GM21786 (cell line): Measurements from ENCODE around the gene RAD23B.
A peak's percentile ranks its signal among the peaks of the same experiment; 100 is the strongest.
"Not testable (repeated sequence)": the region's sequence is repeated elsewhere in the genome, so short reads cannot be mapped to it uniquely, and the experiment has no call there.

Experiments
- ATAC-seq: cut with Tn5 transposase; IDR thresholded peaks from one replicate; pipeline ENCODE4 v1.9.1; 2021; ENCODE audit not compliant: unreplicated experiment

Gene RAD23B

GRCh38 chr9:107292821-107293542 lies 9.9 kb downstream of the RAD23B start:
- ATAC-seq, result no peak

GRCh38 chr9:107293543-107294085 lies 10.5 kb downstream of the RAD23B start:
- no peak for ATAC-seq

DNA sequence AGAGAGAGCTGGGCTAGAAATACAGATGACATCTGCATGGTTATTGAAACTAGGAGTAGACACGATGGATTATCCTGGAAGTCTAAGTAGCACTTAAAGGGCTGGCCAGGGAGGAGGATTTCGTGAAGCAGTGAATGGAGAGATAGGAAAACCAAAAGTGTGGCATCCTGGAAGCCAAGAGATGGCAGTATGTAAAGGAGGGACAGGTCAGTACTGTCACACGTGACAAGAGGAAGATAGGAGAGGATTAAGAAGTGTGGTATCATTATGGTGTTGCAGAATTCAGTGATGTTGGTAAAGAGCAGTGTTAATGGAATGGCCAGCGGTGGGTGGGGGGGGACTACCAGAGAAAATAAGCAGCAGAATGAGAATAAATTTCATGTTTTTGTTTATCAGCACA lies 11.7 kb downstream of the RAD23B start:
- no peak for ATAC-seq

DNA sequence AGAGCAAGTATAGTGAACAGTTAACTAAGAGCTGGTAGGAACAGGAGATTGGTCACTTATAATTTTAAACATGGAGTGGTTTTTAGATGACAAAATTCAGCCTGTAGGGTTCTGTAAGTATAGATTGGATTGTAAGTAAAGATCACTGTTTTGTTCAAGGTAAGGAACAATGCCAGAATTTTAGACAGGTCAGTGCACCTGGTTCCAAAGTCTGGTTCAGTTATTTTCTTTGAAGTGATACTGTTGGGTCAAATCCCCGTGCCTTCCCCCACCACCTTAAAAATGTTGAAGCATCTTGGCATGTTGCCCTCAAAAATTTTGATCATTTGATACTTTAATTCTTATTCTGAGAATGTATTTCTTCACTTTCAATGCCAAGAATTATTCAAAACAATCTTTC lies 12.9 kb downstream of the RAD23B start:
- ATAC-seq, result no peak

DNA sequence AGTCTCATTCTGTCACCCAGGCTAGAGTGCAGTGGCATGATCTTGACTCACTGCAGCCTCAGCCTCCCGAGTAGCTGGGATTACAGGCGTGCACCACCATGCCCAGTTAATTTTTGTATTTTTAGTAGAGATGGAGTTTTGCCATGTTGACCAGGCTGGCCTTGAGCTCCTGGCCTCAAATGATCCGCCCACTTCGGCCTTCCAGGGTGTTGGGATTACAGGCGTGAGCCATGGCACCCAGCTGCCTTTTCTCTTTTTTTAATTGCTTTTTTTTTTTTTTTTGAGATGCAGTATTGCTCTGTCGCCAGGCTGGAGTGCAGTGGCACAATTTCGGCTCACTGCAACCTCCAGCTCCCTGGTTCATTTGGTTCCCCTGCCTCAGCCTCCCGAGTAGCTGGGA lies 13.5 kb downstream of the RAD23B start:
- not testable (repeated sequence) for ATAC-seq

DNA sequence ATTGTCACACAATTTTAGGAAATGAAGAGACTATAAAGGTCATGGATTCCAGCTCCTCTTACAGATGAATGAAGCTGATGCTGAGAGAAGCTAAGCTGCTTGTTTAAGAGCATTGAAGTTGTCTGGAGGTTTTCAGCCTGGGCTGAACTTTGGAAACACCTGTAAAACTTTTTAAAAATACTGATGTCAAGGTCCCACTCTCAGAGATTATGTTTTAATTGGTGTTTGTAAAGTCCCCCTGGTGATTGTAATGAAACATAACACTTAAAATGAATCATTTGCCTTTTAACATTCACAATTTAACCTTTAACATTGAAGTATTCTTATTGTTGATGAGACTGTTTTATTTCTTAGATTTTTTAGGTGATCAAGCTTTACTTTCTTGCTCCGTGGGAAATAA lies 16.4 kb downstream of the RAD23B start:
- ATAC-seq, result no peak

GRCh38 chr9:107306308-107306707 lies 23.2 kb downstream of the RAD23B start:
- ATAC-seq, result no peak

DNA sequence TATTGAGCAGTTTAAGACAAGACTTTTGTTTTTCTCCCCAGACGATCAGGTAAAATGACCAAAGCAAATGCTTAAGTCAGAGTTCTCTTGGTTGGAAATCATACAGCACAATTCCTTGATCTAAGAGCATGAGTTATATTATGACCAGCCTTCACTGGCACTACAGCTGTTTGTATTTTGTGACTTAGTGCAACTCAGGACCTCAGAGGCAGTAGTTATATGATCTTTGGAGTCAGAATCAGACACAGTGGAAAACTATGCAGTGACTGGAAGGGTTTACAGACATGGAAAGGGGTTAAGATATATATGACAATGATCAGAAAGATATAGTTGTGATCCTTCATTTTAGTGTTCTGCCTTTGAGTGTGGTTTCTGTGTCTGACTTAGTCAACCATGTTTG lies 24.3 kb downstream of the RAD23B start:
- no peak for ATAC-seq

DNA sequence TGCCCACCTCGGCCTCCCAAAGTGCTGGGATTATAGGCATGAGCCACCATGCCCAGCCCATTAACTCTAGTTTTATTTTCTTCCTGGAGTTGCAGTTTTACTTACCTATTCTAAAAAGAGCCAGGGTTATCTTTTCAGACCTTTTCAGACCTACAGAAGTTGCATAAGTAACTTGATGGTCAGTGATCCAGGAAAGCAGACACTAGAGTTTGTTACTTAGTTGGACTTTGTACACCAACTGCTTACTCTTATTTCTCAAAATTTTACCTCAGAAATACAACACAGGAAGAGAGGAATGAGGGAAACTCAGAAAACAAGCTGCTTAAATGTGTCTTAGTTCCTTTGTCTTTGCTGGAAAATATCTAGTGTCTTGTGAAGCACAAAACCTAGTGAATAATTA lies 25.4 kb downstream of the RAD23B start:
- no peak for ATAC-seq

GRCh38 chr9:107309271-107309670 lies 26.2 kb downstream of the RAD23B start:
- ATAC-seq, result peak; percentile 86

- ATAC-seq, result no peak
Measured at GRCh38 chr9:107312376-107313050, 29.4 kb downstream of the RAD23B start.

DNA sequence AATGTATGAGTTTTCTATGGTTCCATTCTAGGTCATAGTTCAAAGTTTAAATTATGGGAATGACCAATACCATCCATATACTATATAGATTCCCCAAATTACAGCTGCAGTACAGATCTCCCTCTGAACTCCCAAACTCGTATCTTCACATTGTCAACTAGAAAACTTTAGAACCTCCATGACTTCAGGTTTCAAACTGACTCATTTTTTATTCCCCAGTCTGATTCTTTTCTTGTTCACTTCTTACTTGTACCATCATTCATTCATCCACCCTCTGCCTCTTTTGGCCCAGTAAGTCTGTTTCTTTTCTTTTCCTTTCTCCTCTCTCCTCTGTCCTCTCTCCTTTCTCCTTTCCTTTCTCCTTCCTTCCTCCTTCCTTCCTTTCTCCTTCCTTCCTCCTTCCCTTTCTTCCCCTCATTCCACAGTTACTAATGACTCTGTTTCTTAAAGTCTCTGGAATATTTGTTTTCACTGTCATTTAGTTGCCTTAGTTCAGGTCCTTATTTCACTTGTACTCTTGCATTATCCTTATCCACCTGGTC lies 30.5 kb downstream of the RAD23B start:
- no peak for ATAC-seq

DNA sequence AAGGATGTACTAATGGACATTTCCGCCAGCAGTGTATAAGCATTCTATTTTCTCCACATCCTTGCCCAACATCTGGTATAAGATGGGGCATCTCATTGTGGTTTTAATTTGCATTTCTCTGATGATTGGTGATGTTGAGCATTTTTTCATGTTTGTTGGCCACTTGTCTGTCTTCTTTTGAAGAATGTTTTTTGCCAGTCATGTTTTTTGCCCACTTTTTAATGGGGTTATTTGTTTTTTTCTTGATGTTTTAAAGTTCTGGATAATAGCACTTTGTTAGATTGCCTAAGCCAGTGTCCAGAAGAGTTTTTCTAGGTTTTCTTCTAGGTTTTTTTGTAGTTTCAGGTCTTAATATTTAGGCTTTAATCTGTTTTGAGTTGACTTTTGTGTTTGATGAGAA lies 31.7 kb downstream of the RAD23B start:
- ATAC-seq, result no peak

- ATAC-seq, result no peak
Measured at GRCh38 chr9:107316795-107317661, 33.9 kb downstream of the RAD23B start.

DNA sequence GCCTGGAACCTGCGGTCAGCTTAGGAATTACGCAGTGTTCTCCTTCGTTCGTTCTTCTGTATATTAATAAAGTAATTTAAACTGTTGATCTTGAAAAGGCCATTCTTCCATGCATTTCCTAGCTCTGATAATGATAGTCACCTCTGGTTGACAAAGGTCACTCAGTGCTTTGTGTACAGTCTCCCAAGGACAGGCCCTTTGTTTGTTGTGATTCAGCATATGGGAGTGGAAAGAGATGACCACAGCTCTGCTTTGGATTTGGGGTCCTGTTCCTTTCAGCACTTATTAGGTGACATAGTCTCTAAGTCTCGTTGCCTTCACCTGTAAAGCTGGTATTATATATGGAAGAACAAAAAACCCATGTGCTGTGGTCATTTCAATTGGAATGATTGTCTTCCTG lies 39.6 kb downstream of the RAD23B start:
- no peak for ATAC-seq

GRCh38 chr9:107323836-107324585 lies 40.9 kb downstream of the RAD23B start:
- ATAC-seq, result no peak

GRCh38 chr9:107325842-107326241 lies 42.8 kb downstream of the RAD23B start:
- ATAC-seq, result no peak

DNA sequence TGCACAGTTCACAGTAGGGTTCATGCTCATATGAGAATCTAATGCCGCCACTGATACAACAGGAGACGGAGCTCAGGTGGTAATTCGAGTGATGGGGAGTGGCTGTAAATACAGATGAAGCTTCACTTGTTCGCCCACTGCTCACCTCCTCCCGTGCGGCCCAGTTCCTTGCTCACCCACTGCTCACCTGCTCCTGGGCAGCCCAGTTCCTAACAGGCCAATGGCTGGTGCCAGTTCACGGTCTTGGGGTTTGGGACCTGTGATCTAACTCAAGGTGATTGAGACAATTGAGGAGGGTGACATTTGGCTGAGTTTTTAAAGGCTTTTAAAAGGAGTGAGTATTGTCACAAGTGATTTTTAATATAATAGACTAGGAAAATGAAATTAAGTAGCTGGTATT lies 45.4 kb downstream of the RAD23B start:
- ATAC-seq, result no peak

DNA sequence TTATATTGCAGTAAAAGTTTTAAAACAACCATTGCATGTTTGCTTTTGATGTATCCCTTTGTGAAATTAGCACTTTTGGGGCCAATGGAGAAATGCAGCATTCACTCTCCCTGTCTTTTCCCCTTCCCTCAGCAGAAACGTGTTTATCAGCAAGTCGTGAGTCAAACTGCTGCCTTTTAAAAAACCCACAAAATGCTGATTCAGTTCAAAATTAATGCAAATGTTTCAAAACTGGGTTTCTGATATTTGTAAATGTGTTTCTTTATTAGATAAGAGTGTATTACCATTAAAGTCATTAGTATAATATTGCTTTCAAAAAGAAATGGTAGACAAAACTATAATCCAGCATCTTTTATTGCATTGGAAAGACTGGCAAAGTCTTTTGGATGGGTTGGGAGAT lies 47.3 kb downstream of the RAD23B start:
- ATAC-seq, result no peak

DNA sequence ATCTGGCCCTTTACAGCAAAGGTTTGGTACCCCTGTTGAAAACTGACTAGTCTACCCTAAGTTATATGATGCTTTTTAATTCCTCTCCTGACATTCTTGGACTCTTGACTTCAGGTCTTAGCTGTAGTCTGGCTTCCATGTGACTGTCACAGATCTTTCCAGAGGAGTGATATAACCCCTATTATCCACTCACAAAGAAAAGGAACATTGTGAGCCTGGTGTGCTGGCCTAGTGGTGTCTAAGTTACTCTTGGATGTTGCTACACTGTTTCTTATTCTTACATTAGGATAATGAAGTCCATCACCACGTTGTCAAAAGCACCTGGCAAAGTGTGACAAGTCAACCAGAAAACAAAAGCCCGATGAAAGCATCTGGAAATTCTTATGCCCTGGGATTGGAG lies 49.8 kb downstream of the RAD23B start:
- no peak for ATAC-seq

- no peak for ATAC-seq
Measured at GRCh38 chr9:107333363-107333762, 50.3 kb downstream of the RAD23B start.
